PC-9 (cell line): Measurements from ENCODE around the gene EWSR1. TPM values are rescaled to one million over a fixed set of nuclear protein-coding genes. Genes with fewer than 3 reads are reported as not detected.

Experiments
- BruUV-seq: library from RNA; stranded (reverse); fragments of 400-500 nt; replicated peaks from 2 replicates; lab custom pipeline; 2021; lab: Mats Ljungman, UMichigan
- CTCF ChIA-PET: fragments of 300-600 bp; sonication (Branson Sonifier 250); formaldehyde crosslinking; loops from one replicate; lab custom pipeline; 2022; ENCODE audit warnings: antibody characterized with exemption; lab: Charles Lee
- POLR2A ChIA-PET: fragments of 300-600 bp; sonication (Branson Sonifier 250); formaldehyde crosslinking; loops from one replicate; lab custom pipeline; 2022; ENCODE audit warnings: antibody characterized with exemption; ENCODE audit not compliant: unreplicated experiment; lab: Charles Lee
- DNase-seq, 2 experiments: peaks; one replicate each; pipeline versions ENCODE4 v3.0.0 to v3.0.0-alpha.2; 2015 to 2022; ENCODE audit warnings: mixed read lengths in 1 of 2
- H2AFZ ChIP-seq: fragments of 200-600 bp; sonication (generic); 2 replicates; pipeline ENCODE4 v1.8.1; 2017; ENCODE audit warnings: antibody characterized with exemption
- H3F3A ChIP-seq: fragments of 200-600 bp; sonication (generic); 2 replicates; pipeline ENCODE4 v1.8.1; 2017; ENCODE audit warnings: antibody characterized with exemption, mild to moderate bottlenecking, low read depth; ENCODE audit not compliant: insufficient read depth
- H3K27ac ChIP-seq: fragments of 200-600 bp; sonication (generic); 2 replicates; pipeline ENCODE4 v1.6.1; 2016; ENCODE audit warnings: mixed run types
- H3K27me3 ChIP-seq: fragments of 200-600 bp; sonication (generic); 2 replicates; pipeline ENCODE4 v1.6.1; 2016; ENCODE audit warnings: low read depth, mixed run types; ENCODE audit not compliant: insufficient read depth
- H3K36me3 ChIP-seq: fragments of 200-600 bp; sonication (generic); 2 replicates; pipeline ENCODE4 v1.6.1; 2016; ENCODE audit warnings: low read depth, mixed run types
- H3K4me1 ChIP-seq: fragments of 200-600 bp; sonication (generic); replicated peaks from 2 replicates; pipeline ENCODE4 v1.6.1; 2016; ENCODE audit warnings: mixed run types; ENCODE audit not compliant: insufficient read depth
- H3K4me2 ChIP-seq: fragments of 200-600 bp; sonication (generic); 2 replicates; pipeline ENCODE4 v1.6.1; 2017; ENCODE audit warnings: mixed run types
- H3K4me3 ChIP-seq: fragments of 200-600 bp; sonication (generic); 2 replicates; pipeline ENCODE4 v1.6.1; 2016; ENCODE audit warnings: mixed run types
- H3K79me2 ChIP-seq: fragments of 200-600 bp; sonication (generic); 2 replicates; pipeline ENCODE4 v1.6.1; 2017; ENCODE audit warnings: low read depth, mixed run types
- H3K9me2 ChIP-seq: fragments of 200-600 bp; sonication (generic); 2 replicates; pipeline ENCODE4 v1.8.1; 2017; ENCODE audit warnings: mild to moderate bottlenecking; ENCODE audit not compliant: insufficient read depth
- H3K9me3 ChIP-seq: fragments of 200-600 bp; sonication (generic); 2 replicates; pipeline ENCODE4 v1.8.1; 2016; ENCODE audit warnings: low read depth; ENCODE audit not compliant: insufficient read depth
- H4K20me1 ChIP-seq: fragments of 200-600 bp; sonication (generic); 2 replicates; pipeline ENCODE4 v1.8.1; 2017; ENCODE audit not compliant: insufficient read depth
- EZH2 ChIP-seq: fragments of 200-600 bp; sonication (generic); IDR thresholded peaks from 2 replicates; pipeline ENCODE4 v1.8.0; 2017; ENCODE audit warnings: antibody characterized with exemption, low read depth
- intact Hi-C: fragments of 100-400 bp; cut with micrococcal nuclease; formaldehyde crosslinking; loops from one replicate; pipeline ENCODE4 v1.10.0; 2022; ENCODE audit not compliant: unreplicated experiment
- total RNA-seq: library from RNA; stranded (reverse); gene quantifications from 2 replicates; pipeline ENCODE4 v1.2.3, GENCODE V29; 2021
- TF ChIP-seq, protein P1 (sequence below): fragments of 200-600 bp; sonication (generic); conservative IDR thresholded peaks from 2 replicates; pipeline ENCODE4 v1.6.1; 2017; ENCODE audit warnings: mixed run types, antibody characterized with exemption, mild to moderate bottlenecking, moderate library complexity

Gene EWSR1
- total RNA-seq, 1 experiment from 2014 or later, result 200 TPM

GRCh38 chr22:29257751-29258181 lies 10.3 kb upstream of the EWSR1 start:
- H3F3A ChIP-seq, result 0 out of 2 replicates have a peak, but pooled peaks cover 4% of the 10 kb centered on the region
- no peaks in the 10 kb centered on the region for H3K27me3 ChIP-seq
- no peak for DNase-seq
- CTCF ChIA-PET, result no interaction called here
- no peak overlapping the region for H2AFZ ChIP-seq
- no peaks in the 10 kb centered on the region for H4K20me1 ChIP-seq
- H3K79me2 ChIP-seq, result no peaks in the 10 kb centered on the region
- no peak overlapping the region for H3K27ac ChIP-seq
- H3K4me1 ChIP-seq, result no peaks in the 10 kb centered on the region
- TF ChIP-seq EZH2, result no peak
- TF ChIP-seq, protein P1, sequence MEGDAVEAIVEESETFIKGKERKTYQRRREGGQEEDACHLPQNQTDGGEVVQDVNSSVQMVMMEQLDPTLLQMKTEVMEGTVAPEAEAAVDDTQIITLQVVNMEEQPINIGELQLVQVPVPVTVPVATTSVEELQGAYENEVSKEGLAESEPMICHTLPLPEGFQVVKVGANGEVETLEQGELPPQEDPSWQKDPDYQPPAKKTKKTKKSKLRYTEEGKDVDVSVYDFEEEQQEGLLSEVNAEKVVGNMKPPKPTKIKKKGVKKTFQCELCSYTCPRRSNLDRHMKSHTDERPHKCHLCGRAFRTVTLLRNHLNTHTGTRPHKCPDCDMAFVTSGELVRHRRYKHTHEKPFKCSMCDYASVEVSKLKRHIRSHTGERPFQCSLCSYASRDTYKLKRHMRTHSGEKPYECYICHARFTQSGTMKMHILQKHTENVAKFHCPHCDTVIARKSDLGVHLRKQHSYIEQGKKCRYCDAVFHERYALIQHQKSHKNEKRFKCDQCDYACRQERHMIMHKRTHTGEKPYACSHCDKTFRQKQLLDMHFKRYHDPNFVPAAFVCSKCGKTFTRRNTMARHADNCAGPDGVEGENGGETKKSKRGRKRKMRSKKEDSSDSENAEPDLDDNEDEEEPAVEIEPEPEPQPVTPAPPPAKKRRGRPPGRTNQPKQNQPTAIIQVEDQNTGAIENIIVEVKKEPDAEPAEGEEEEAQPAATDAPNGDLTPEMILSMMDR, result no peak
- H3K36me3 ChIP-seq, result no peaks in the 10 kb centered on the region
- H3K4me2 ChIP-seq, result no peak overlapping the region
- BruUV-seq, result no TSS peak
- intact Hi-C loops, result no loop called here
- no peaks in the 10 kb centered on the region for H3K9me3 ChIP-seq
- POLR2A ChIA-PET, result no interaction called here
- H3K4me3 ChIP-seq, result no peak overlapping the region
- H3K9me2 ChIP-seq, result no peaks in the 10 kb centered on the region

- Histone ChIP-seq H2AFZ (no peak overlapping the region), H4K20me1 (no peaks in the 10 kb centered on the region), H3F3A (0 out of 2 replicates have a peak, but pooled peaks cover 4% of the 10 kb centered on the region), H3K9me3 (no peaks in the 10 kb centered on the region), H3K27ac (no peak overlapping the region), H3K79me2 (no peaks in the 10 kb centered on the region), H3K4me3 (no peak overlapping the region), H3K4me1 (no peaks in the 10 kb centered on the region), H3K4me2 (no peak overlapping the region), H3K27me3 (no peaks in the 10 kb centered on the region), H3K36me3 (no peaks in the 10 kb centered on the region), H3K9me2 (no peaks in the 10 kb centered on the region)
- DNase-seq, result no peak
- POLR2A ChIA-PET, result interaction anchor here (0.6 kb wide), 1 partner anchor 168 kb away, joined by 3 read pairs; no protein-coding TSS in a partner anchor
- intact Hi-C loops, result no loop called here
- CTCF ChIA-PET, result no interaction called here
- TF ChIP-seq, protein P1, result no peak
- TF ChIP-seq EZH2, result no peak
- BruUV-seq, result no TSS peak
These were observed 9.4 kb upstream of the EWSR1 start for GRCh38 chr22:29258407-29259252.

DNA sequence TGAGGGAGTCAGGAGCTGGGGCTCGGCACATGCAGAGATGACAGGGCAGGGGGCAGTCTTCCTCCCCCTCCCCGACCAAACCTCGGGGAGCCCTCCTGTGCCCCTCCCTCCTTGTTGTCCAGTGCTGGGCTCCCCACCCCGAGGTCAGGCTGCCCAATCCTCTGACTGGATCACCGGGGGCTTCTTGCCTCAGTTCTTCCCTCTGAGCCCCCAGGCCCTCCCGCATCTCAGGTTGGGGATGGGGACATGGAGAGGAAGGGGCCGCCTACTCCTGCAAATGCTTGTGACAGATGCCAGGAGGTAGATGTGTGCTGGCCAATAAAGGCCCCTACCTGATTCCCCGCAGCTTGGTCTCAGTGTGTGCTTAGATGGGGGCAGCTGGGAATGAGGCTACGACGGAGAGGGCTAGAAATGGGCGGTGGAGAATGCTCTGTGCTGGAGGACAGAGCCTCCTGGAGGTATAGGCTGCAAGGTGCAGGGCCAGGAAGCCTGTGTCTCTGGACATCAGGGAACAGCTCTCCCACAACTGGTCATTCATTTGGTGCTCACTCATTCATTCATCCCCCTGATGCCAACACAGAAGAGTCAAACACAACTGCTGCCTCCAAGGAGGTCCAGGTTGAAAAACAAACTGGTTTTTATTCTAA lies 8.7 kb upstream of the EWSR1 start:
- TF ChIP-seq, protein P1, result peak; percentile 27; the same call in 1 of the 2 replicates
- TF ChIP-seq EZH2, result no peak
- no TSS peak for BruUV-seq
- no peak overlapping the region for H3K4me2 ChIP-seq
- H3K9me2 ChIP-seq, result no peaks in the 10 kb centered on the region
- H3K79me2 ChIP-seq, result no peaks in the 10 kb centered on the region
- intact Hi-C loops, result no loop called here
- no peaks in the 10 kb centered on the region for H3K27me3 ChIP-seq
- POLR2A ChIA-PET, result interaction anchor here (0.6 kb wide), 1 partner anchor 167 kb away, joined by 3 read pairs; no protein-coding TSS in a partner anchor
- no peak overlapping the region for H2AFZ ChIP-seq
- no peak overlapping the region for H3K4me3 ChIP-seq
- no peak for DNase-seq
- CTCF ChIA-PET, result no interaction called here
- no peaks in the 10 kb centered on the region for H4K20me1 ChIP-seq
- 0 out of 2 replicates have a peak, but pooled peaks cover 4% of the 10 kb centered on the region for H3F3A ChIP-seq
- no peaks in the 10 kb centered on the region for H3K4me1 ChIP-seq
- no peak overlapping the region for H3K27ac ChIP-seq
- no peaks in the 10 kb centered on the region for H3K36me3 ChIP-seq
- no peaks in the 10 kb centered on the region for H3K9me3 ChIP-seq
